Measurements from ENCODE around the gene LRRC7.

DNA sequence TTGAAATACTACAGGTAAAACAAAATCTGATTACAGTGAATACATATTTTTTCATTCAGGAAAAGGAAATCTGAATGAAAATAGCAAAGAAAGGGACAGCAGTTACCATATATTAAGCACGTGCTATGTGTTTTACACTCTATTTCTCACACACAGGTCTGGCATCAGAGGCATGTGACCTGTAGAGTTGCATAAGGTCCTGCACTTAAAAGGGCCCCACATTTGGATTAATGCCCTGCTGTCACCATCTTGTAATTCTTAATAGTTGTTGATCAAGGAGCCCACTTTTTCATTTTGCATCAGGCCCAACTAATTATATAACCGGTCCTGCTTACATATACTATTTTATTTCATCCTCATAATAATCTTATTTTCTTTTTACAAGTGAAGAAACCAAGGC is 511.8 kb downstream of the LRRC7 start:
- TF ChIP-seq POLR2A (IDR thresholded peaks at IDR 0.05) (no peak), CTCF (IDR thresholded peaks at IDR 0.05) (no peak), EP300 (IDR thresholded peaks at IDR 0.05) (no peak)
